ENCODE results near the gene TBC1D22A. TPM values are rescaled to one million over a fixed set of nuclear protein-coding genes. Genes with fewer than 3 reads are reported as not detected.

The TBC1D22A gene
- polyA plus RNA-seq, 1 donor (not counting 4 experiments of a cell fraction or from before 2014, with no cell fraction given): 20.9 TPM

- dilution Hi-C loops (cut with MboI; ENCODE audit: extremely low pct_ligation_motif_present, low sequenced_read_pairs): no loop called here
- no peak overlapping the region for H3K4me2 ChIP-seq (ENCODE audit: control insufficient read depth, extremely low read depth, insufficient read depth, low read depth, low read length)
- no peak for TF ChIP-seq CTCF (optimal IDR thresholded peaks at IDR 0.05 in 1 of 3, IDR thresholded peaks at IDR 0.05 in 1 of 3, conservative IDR thresholded peaks at IDR 0.05 in 1 of 3; ENCODE audit: extremely low read depth in 1 of 3, insufficient read depth in 2 of 3, low read length in 3 of 3)
- no peaks in the 10 kb centered on the region for H4K20me1 ChIP-seq (ENCODE audit: control insufficient read depth, extremely low read depth, insufficient read depth, low read length)
- peaks cover 0 to 5% of the 10 kb centered on the region in 2 experiments for H3K36me3 ChIP-seq (ENCODE audit: control insufficient read depth in 2 of 2, extremely low read depth in 1 of 2, insufficient read depth in 2 of 2, low read length in 2 of 2)
- no peaks in the 10 kb centered on the region for H3K27me3 ChIP-seq (ENCODE audit: control insufficient read depth, extremely low read depth, insufficient read depth, low read length)
- FAIRE-seq (no peak), DNase-seq (ENCODE audit: low read depth, low spot score) (no peak)
- no peaks in the 10 kb centered on the region for H3K9me3 ChIP-seq (ENCODE audit: control insufficient read depth, low read depth, low read length)
- H3K27ac ChIP-seq (ENCODE audit: control insufficient read depth, insufficient read depth, low read length): no peak overlapping the region
- no peaks in the 10 kb centered on the region for H3K4me1 ChIP-seq (ENCODE audit: control insufficient read depth, extremely low read depth, insufficient read depth, low read length)
- no peaks in the 10 kb centered on the region for H3K79me2 ChIP-seq (ENCODE audit: control insufficient read depth, insufficient read depth, low read length)
- H3K4me3 ChIP-seq (ENCODE audit: control insufficient read depth in 2 of 3, extremely low read depth in 1 of 3, insufficient read depth in 2 of 3, low read depth in 1 of 3, low read length in 3 of 3): no peak overlapping the region
- no peaks in the 10 kb centered on the region for H3K9me1 ChIP-seq (ENCODE audit: control insufficient read depth, extremely low read depth, insufficient read depth, low read length)
- no peak overlapping the region for H3K9ac ChIP-seq (ENCODE audit: control insufficient read depth, extremely low read depth, insufficient read depth, low read length)
- H2AFZ ChIP-seq (ENCODE audit: control insufficient read depth, low read length): no peak overlapping the region
Measured at GRCh38 chr22:47176026-47176389, 413.6 kb downstream of the TBC1D22A start.

- Histone ChIP-seq H3K27ac (ENCODE audit: control insufficient read depth, insufficient read depth, low read length) (no peak overlapping the region), H3K4me2 (ENCODE audit: control insufficient read depth, extremely low read depth, insufficient read depth, low read depth, low read length) (no peak overlapping the region), H3K9me1 (ENCODE audit: control insufficient read depth, extremely low read depth, insufficient read depth, low read length) (no peaks in the 10 kb centered on the region), H3K36me3 (ENCODE audit: control insufficient read depth in 2 of 2, extremely low read depth in 1 of 2, insufficient read depth in 2 of 2, low read length in 2 of 2) (peaks cover 0 to 5% of the 10 kb centered on the region in 2 experiments), H3K4me3 (ENCODE audit: control insufficient read depth in 2 of 3, extremely low read depth in 1 of 3, insufficient read depth in 2 of 3, low read depth in 1 of 3, low read length in 3 of 3) (no peak overlapping the region), H3K4me1 (ENCODE audit: control insufficient read depth, extremely low read depth, insufficient read depth, low read length) (no peaks in the 10 kb centered on the region), H3K27me3 (ENCODE audit: control insufficient read depth, extremely low read depth, insufficient read depth, low read length) (no peaks in the 10 kb centered on the region), H3K9ac (ENCODE audit: control insufficient read depth, extremely low read depth, insufficient read depth, low read length) (no peak overlapping the region), H3K9me3 (ENCODE audit: control insufficient read depth, low read depth, low read length) (no peaks in the 10 kb centered on the region), H3K79me2 (ENCODE audit: control insufficient read depth, insufficient read depth, low read length) (no peaks in the 10 kb centered on the region), H4K20me1 (ENCODE audit: control insufficient read depth, extremely low read depth, insufficient read depth, low read length) (no peaks in the 10 kb centered on the region), H2AFZ (ENCODE audit: control insufficient read depth, low read length) (no peak overlapping the region)
- FAIRE-seq (no peak), DNase-seq (ENCODE audit: low read depth, low spot score) (no peak)
- dilution Hi-C loops (cut with MboI; ENCODE audit: extremely low pct_ligation_motif_present, low sequenced_read_pairs): no loop called here
- TF ChIP-seq CTCF (optimal IDR thresholded peaks at IDR 0.05 in 1 of 3, IDR thresholded peaks at IDR 0.05 in 1 of 3, conservative IDR thresholded peaks at IDR 0.05 in 1 of 3; ENCODE audit: extremely low read depth in 1 of 3, insufficient read depth in 2 of 3, low read length in 3 of 3) (no peak), EZH2 (IDR thresholded peaks at IDR 0.05; ENCODE audit: low read length) (no peak)
Measured at GRCh38 chr22:47176573-47177333, 414.3 kb downstream of the TBC1D22A start.

All from keratinocyte (primary cell).